HCT116 (cell line): Measurements from ENCODE around the gene BRD9. TPM values are rescaled to one million over a fixed set of nuclear protein-coding genes. Genes with fewer than 3 reads are reported as not detected.
"Not testable (repeated sequence)": the region's sequence is repeated elsewhere in the genome, so short reads cannot be mapped to it uniquely, and the experiment has no call there.

Experiments used
- ATAC-seq: fragments of 200-7000 bp; cut with Tn5 transposase; 2 replicates; pipeline ENCODE4 v1.9.1; 2020; ENCODE audit warnings: mild to moderate bottlenecking, moderate library complexity
- BruUV-seq: library from RNA; stranded (reverse); fragments of 400-500 nt; replicated peaks from 2 replicates; lab custom pipeline; 2021; lab: Mats Ljungman, UMichigan
- CTCF ChIA-PET: fragments of 300-600 bp; sonication (Branson Sonifier 250); formaldehyde crosslinking; loops from one replicate; lab custom pipeline; 2021; ENCODE audit warnings: antibody characterized with exemption; lab: Charles Lee
- POLR2A ChIA-PET: fragments of 300-600, 350-600 bp; sonication (Branson Sonifier 250); formaldehyde crosslinking; loops from one replicate; lab custom pipeline; 2021; ENCODE audit warnings: antibody characterized with exemption; lab: Charles Lee
- RAD21 ChIA-PET, 2 experiments: fragments of 300-600 bp; sonication (Branson Sonifier 250); formaldehyde crosslinking; loops; one replicate each; lab custom pipeline; 2023; ENCODE audit warnings: low total read pairs in 2 of 2; ENCODE audit not compliant: uncharacterized antibody in 2 of 2, unreplicated experiment in 2 of 2, low non-redundant PET in 1 of 2; lab: Charles Lee
- DNase-seq: peaks from one replicate; pipeline ENCODE4 v3.0.0-alpha.2; 2010; ENCODE audit warnings: low read depth, low spot score
- H2AFZ ChIP-seq: fragments of 200-600 bp; shearing (Covaris generic), sonication (generic); 2 replicates; pipeline ENCODE4 v1.6.1; 2017; ENCODE audit warnings: low read depth, mixed run types, mixed read lengths, antibody characterized with exemption, low read length; ENCODE audit not compliant: poor library complexity, severe bottlenecking
- H3K27ac ChIP-seq: 2 replicates; pipeline ENCODE4 v1.5.1; 2012; ENCODE audit warnings: low read depth, low read length
- H3K27me3 ChIP-seq: fragments of 200-600 bp; sonication (generic); 2 replicates; pipeline ENCODE4 v1.6.1; 2016; ENCODE audit warnings: mixed run types, low read length, mixed read lengths; ENCODE audit not compliant: insufficient read depth
- H3K36me3 ChIP-seq, 2 experiments: fragments of 200-500 bp in 1 of 2; fragments of 200-600 bp in 1 of 2; sonication (Bioruptor generic) in 1 of 2; sonication (generic) in 1 of 2; 2 replicates each; pipeline versions ENCODE4 v1.5.1 to v1.6.1; 2014 to 2016; ENCODE audit warnings: low read length in 2 of 2, inconsistent platforms in 1 of 2, mixed read lengths in 1 of 2, mixed run types in 1 of 2; ENCODE audit not compliant: insufficient read depth in 2 of 2, control insufficient read depth in 1 of 2
- H3K4me1 ChIP-seq, 2 experiments: fragments of 200-600 bp in 1 of 2; sonication (generic) in 1 of 2; 2 replicates each; pipeline versions ENCODE4 v1.5.1 to v1.6.1; 2012 to 2017; ENCODE audit warnings: low read length in 2 of 2, inconsistent platforms in 1 of 2, mild to moderate bottlenecking in 1 of 2, mixed read lengths in 1 of 2, mixed run types in 1 of 2, moderate library complexity in 1 of 2; ENCODE audit not compliant: insufficient read depth in 2 of 2, control insufficient read depth in 1 of 2
- H3K4me2 ChIP-seq: fragments of 200-600 bp; sonication (generic); 2 replicates; pipeline ENCODE4 v1.6.1; 2017; ENCODE audit warnings: mixed run types, low read length, mixed read lengths
- H3K4me3 ChIP-seq, 2 experiments: fragments of 200-600 bp in 1 of 2; sonication (generic) in 1 of 2; replicated peaks in 1 of 2; 2 replicates each; pipeline ENCODE4 v1.5.1; 2011 to 2016; ENCODE audit warnings: low read length in 2 of 2, control low read depth in 1 of 2, low read depth in 1 of 2, mild to moderate bottlenecking in 1 of 2, mixed read lengths in 1 of 2, mixed run types in 1 of 2
- H3K79me2 ChIP-seq: fragments of 200-600 bp; sonication (generic); 2 replicates; pipeline ENCODE4 v1.6.1; 2017; ENCODE audit warnings: mild to moderate bottlenecking, mixed run types, low read length, moderate library complexity, mixed read lengths; ENCODE audit not compliant: insufficient read depth
- H3K9ac ChIP-seq: fragments of 200-600 bp; sonication (generic); 2 replicates; pipeline ENCODE4 v1.6.1; 2016; ENCODE audit warnings: low read length, mixed read lengths
- H3K9me2 ChIP-seq: fragments of 200-600 bp; sonication (generic), shearing (Covaris generic); 2 replicates; pipeline ENCODE4 v1.6.1; 2017; ENCODE audit warnings: mixed run types, mild to moderate bottlenecking, moderate library complexity; ENCODE audit not compliant: insufficient read depth
- H3K9me3 ChIP-seq, 2 experiments: fragments of 200-500 bp in 1 of 2; fragments of 200-600 bp in 1 of 2; sonication (Bioruptor generic) in 1 of 2; sonication (generic) in 1 of 2; 2 replicates each; pipeline ENCODE4 v1.6.1; 2014 to 2017; ENCODE audit warnings: low read length in 2 of 2, mixed read lengths in 2 of 2, inconsistent platforms in 1 of 2, low read depth in 1 of 2, mild to moderate bottlenecking in 1 of 2, mixed run types in 1 of 2, moderate library complexity in 1 of 2; ENCODE audit not compliant: control insufficient read depth in 1 of 2, insufficient read depth in 1 of 2
- H4K20me1 ChIP-seq: fragments of 200-600 bp; sonication (generic), shearing (Covaris generic); 2 replicates; pipeline ENCODE4 v1.6.1; 2017; ENCODE audit warnings: mixed run types, mild to moderate bottlenecking, moderate library complexity; ENCODE audit not compliant: insufficient read depth
- CBX3 ChIP-seq: IDR thresholded peaks from 2 replicates; pipeline ENCODE4 v1.6.1; 2012; ENCODE audit warnings: low read depth
- EGR1 ChIP-seq: IDR thresholded peaks from 2 replicates; pipeline ENCODE4 v1.6.1; 2012; ENCODE audit warnings: low read depth
- ELF1 ChIP-seq: IDR thresholded peaks from 2 replicates; pipeline ENCODE4 v1.6.1; 2012; ENCODE audit warnings: low read depth, borderline replicate concordance
- EZH2phosphoT487 ChIP-seq: fragments of 200-600 bp; IDR thresholded peaks from 2 replicates; pipeline ENCODE4 v1.6.1; 2018; ENCODE audit warnings: antibody characterized with exemption, borderline replicate concordance
- JUND ChIP-seq: IDR thresholded peaks from 2 replicates; pipeline ENCODE4 v1.6.1; 2012
- POLR2A ChIP-seq: IDR thresholded peaks from 2 replicates; pipeline ENCODE4 v1.7.0; 2011; ENCODE audit warnings: borderline replicate concordance; ENCODE audit not compliant: insufficient read depth, insufficient read length; ENCODE audit errors: extremely low read depth
- POLR2AphosphoS5 ChIP-seq: IDR thresholded peaks from 2 replicates; pipeline ENCODE4 v1.6.1; 2011; ENCODE audit warnings: mild to moderate bottlenecking, low read depth, low read length, moderate library complexity
- SP1 ChIP-seq: IDR thresholded peaks from 2 replicates; pipeline ENCODE4 v1.6.1; 2012; ENCODE audit warnings: low read depth
- SRF ChIP-seq: IDR thresholded peaks from 2 replicates; pipeline ENCODE4 v1.6.1; 2012; ENCODE audit warnings: low read depth
- TCF7L2 ChIP-seq: IDR thresholded peaks from 2 replicates; pipeline ENCODE4 v1.7.0; 2011; ENCODE audit warnings: borderline replicate concordance, inconsistent platforms; ENCODE audit not compliant: insufficient read depth, insufficient read length; ENCODE audit errors: extremely low read depth
- ZFX ChIP-seq: fragments of 450-650 bp; IDR thresholded peaks from 2 replicates; pipeline ENCODE4 v1.6.1; 2017
- ZNF274 ChIP-seq: fragments of 200-500 bp; sonication (Bioruptor generic); IDR thresholded peaks from 2 replicates; pipeline ENCODE4 v1.6.1; 2014; ENCODE audit warnings: mild to moderate bottlenecking, low read depth, low read length, inconsistent platforms
- intact Hi-C: fragments of 100-400 bp; cut with micrococcal nuclease; formaldehyde crosslinking; loops from 2 replicates; pipeline ENCODE4 v1.10.0; 2022
- total RNA-seq: library from RNA; stranded (reverse); gene quantifications from one replicate; pipeline ENCODE4 v1.2.1, GENCODE V29; 2021; ENCODE audit not compliant: unreplicated experiment
- TF ChIP-seq, protein P1 (sequence below): IDR thresholded peaks from 2 replicates; pipeline ENCODE4 v1.6.1; 2011; ENCODE audit warnings: mild to moderate bottlenecking, low read length, moderate library complexity; ENCODE audit not compliant: insufficient replicate concordance; ENCODE audit errors: extremely low read depth
- TF ChIP-seq, protein P2 (sequence below): IDR thresholded peaks from 2 replicates; pipeline ENCODE4 v1.6.1; 2012
- TF ChIP-seq, protein P3 (sequence below), 3 experiments: fragments of 200-600 bp in 1 of 3; sonication (generic) in 1 of 3; IDR thresholded peaks in 2 of 3; conservative IDR thresholded peaks in 1 of 3; 2 replicates each; pipeline ENCODE4 v1.5.1; 2012 to 2017; ENCODE audit warnings: low read depth in 2 of 3, low read length in 2 of 3, antibody characterized with exemption in 1 of 3, borderline replicate concordance in 1 of 3, control low read depth in 1 of 3, mild to moderate bottlenecking in 1 of 3, mixed read lengths in 1 of 3, mixed run types in 1 of 3, moderate library complexity in 1 of 3; ENCODE audit not compliant: insufficient read depth in 1 of 3

Gene BRD9
- total RNA-seq, 1 experiment from 2014 or later, result 54.6 TPM

DNA sequence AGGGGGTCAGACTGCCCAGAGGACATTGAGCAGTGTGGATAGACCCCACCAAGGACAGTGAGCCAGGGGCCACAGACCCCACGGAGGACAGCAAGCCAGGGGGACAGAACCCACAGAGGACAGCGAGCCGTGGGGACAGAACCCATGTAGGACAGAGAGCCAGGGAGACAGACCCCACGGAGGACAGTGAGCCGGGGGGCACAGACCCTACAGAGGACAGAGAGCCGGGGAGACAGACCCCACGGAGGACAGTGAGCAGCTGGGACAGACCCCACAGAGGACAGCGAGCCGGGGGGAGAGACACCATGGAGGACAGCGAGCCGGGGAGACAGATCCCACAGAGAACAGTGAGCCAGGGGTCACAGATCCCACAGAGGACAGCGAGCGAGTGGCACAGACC, 38.4 kb downstream of the BRD9 start:
- ATAC-seq (no peak), DNase-seq (no peak)
- Histone ChIP-seq H3K79me2 (no peaks in the 10 kb centered on the region), H3K27ac (no peak overlapping the region), H4K20me1 (no peaks in the 10 kb centered on the region), H3K4me2 (no peak overlapping the region), H3K9ac (no peak overlapping the region), H3K27me3 (no peaks in the 10 kb centered on the region), H3K9me3 (no peaks in the 10 kb centered on the region), H2AFZ (no peak overlapping the region), H3K4me1 (no peaks in the 10 kb centered on the region), H3K9me2 (no peaks in the 10 kb centered on the region), H3K4me3 (no peak overlapping the region), H3K36me3 (no peaks in the 10 kb centered on the region)
- no TSS peak for BruUV-seq
- no peak for TF ChIP-seq JUND
- no peak for TF ChIP-seq EGR1
- no peak for TF ChIP-seq TCF7L2
- TF ChIP-seq POLR2A, result no peak
- no peak for TF ChIP-seq ZFX
- TF ChIP-seq, protein P1, sequence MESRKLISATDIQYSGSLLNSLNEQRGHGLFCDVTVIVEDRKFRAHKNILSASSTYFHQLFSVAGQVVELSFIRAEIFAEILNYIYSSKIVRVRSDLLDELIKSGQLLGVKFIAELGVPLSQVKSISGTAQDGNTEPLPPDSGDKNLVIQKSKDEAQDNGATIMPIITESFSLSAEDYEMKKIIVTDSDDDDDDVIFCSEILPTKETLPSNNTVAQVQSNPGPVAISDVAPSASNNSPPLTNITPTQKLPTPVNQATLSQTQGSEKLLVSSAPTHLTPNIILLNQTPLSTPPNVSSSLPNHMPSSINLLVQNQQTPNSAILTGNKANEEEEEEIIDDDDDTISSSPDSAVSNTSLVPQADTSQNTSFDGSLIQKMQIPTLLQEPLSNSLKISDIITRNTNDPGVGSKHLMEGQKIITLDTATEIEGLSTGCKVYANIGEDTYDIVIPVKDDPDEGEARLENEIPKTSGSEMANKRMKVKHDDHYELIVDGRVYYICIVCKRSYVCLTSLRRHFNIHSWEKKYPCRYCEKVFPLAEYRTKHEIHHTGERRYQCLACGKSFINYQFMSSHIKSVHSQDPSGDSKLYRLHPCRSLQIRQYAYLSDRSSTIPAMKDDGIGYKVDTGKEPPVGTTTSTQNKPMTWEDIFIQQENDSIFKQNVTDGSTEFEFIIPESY, result no peak
- no peak for TF ChIP-seq EZH2phosphoT487
- TF ChIP-seq, protein P2, sequence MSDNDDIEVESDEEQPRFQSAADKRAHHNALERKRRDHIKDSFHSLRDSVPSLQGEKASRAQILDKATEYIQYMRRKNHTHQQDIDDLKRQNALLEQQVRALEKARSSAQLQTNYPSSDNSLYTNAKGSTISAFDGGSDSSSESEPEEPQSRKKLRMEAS, result no peak
- TF ChIP-seq, protein P3, sequence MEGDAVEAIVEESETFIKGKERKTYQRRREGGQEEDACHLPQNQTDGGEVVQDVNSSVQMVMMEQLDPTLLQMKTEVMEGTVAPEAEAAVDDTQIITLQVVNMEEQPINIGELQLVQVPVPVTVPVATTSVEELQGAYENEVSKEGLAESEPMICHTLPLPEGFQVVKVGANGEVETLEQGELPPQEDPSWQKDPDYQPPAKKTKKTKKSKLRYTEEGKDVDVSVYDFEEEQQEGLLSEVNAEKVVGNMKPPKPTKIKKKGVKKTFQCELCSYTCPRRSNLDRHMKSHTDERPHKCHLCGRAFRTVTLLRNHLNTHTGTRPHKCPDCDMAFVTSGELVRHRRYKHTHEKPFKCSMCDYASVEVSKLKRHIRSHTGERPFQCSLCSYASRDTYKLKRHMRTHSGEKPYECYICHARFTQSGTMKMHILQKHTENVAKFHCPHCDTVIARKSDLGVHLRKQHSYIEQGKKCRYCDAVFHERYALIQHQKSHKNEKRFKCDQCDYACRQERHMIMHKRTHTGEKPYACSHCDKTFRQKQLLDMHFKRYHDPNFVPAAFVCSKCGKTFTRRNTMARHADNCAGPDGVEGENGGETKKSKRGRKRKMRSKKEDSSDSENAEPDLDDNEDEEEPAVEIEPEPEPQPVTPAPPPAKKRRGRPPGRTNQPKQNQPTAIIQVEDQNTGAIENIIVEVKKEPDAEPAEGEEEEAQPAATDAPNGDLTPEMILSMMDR (IDR thresholded peaks at IDR 0.05 in 2 of 3, conservative IDR thresholded peaks at IDR 0.05 in 1 of 3; ENCODE audit: borderline replicate concordance in 1 of 3, insufficient read depth in 1 of 3, low read depth in 2 of 3, low read length in 2 of 3), result no peak
- no peak for TF ChIP-seq SRF
- no peak for TF ChIP-seq ZNF274
- no peak for TF ChIP-seq ELF1
- no peak for TF ChIP-seq SP1
- TF ChIP-seq POLR2AphosphoS5, result no peak
- TF ChIP-seq CBX3, result no peak
- CTCF ChIA-PET, result no interaction called here
- intact Hi-C loops, result no loop called here
- RAD21 ChIA-PET, result no interaction called here
- POLR2A ChIA-PET, result no interaction called here

DNA sequence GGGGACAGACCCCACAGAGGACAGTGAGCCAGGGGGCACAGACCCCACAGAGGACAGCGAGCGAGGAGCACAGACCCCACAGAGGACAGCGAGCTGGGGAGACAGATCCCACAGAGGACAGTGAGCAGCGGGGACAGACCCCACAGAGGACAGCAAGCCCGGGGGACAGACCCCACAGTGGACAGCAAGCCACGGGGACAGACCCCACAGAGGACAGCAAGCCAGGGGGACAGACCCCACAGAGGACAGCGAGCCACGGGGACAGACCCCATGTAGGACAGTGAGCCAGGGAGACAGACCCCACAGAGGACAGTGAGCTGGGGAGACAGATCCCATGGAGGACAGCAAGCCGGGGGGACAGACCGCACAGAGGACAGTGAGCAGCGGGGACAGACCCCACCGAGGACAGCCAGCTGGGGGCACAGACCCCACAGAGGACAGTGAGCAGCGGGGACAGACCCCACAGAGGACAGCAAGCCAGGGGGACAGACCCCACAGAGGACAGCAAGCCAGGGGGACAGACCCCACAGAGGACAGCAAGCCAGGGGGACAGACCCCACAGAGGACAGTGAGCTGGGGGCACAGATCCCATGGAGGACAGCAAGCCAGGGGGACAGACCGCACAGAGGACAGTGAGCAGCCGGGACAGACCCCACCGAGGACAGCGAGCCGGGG, 39.0 kb downstream of the BRD9 start:
- intact Hi-C loops, BruUV-seq, DNase-seq, H3K27me3 ChIP-seq, H3K9ac ChIP-seq, H3K4me1 ChIP-seq, H4K20me1 ChIP-seq, H3K27ac ChIP-seq, H3K9me3 ChIP-seq, H2AFZ ChIP-seq, ATAC-seq, H3K9me2 ChIP-seq, RAD21 ChIA-PET, H3K36me3 ChIP-seq, H3K4me2 ChIP-seq, CTCF ChIA-PET, H3K79me2 ChIP-seq, H3K4me3 ChIP-seq, POLR2A ChIA-PET: not testable (repeated sequence)
